CD14-positive monocyte (primary cell): Measurements from ENCODE around the gene PEX10. TPM values are rescaled to one million over a fixed set of nuclear protein-coding genes. Genes with fewer than 3 reads are reported as not detected.
"Not testable (repeated sequence)": the region's sequence is repeated elsewhere in the genome, so short reads cannot be mapped to it uniquely, and the experiment has no call there.

Experiments
- DNase-seq, 3 donors: peaks; one replicate each; pipeline ENCODE4 v3.0.0-alpha.2; 2011 to 2022
- H2AFZ ChIP-seq: 2 replicates; pipeline ENCODE4 v1.6.0; 2012; ENCODE audit warnings: mild to moderate bottlenecking, low read depth, low read length, inconsistent platforms; ENCODE audit not compliant: insufficient read depth, poor library complexity, severe bottlenecking
- H3K27ac ChIP-seq, 2 donors: 1 replicate in 1 of 2; 2 replicates in 1 of 2; pipeline ENCODE4 v1.5.1; 2012 to 2013; ENCODE audit warnings: low read length in 2 of 2, control low read depth in 1 of 2, inconsistent platforms in 1 of 2, low read depth in 1 of 2, mild to moderate bottlenecking in 1 of 2
- H3K27me3 ChIP-seq, 2 donors: one replicate each; pipeline versions ENCODE4 v1.6.0 to v1.6.1; 2011 to 2013; ENCODE audit warnings: low read length in 2 of 2; ENCODE audit not compliant: control insufficient read depth in 2 of 2, insufficient read depth in 2 of 2
- H3K36me3 ChIP-seq, 2 donors: replicated peaks in 1 of 2; 1 replicate in 1 of 2; 2 replicates in 1 of 2; pipeline versions ENCODE4 v1.5.1 to v1.6.1; 2012 to 2013; ENCODE audit warnings: low read length in 2 of 2, control low read depth in 1 of 2, inconsistent platforms in 1 of 2, mild to moderate bottlenecking in 1 of 2; ENCODE audit not compliant: insufficient read depth in 2 of 2, control insufficient read depth in 1 of 2
- H3K4me1 ChIP-seq, 2 donors: 1 replicate in 1 of 2; 2 replicates in 1 of 2; pipeline versions ENCODE4 v1.5.1 to v1.6.1; 2012 to 2013; ENCODE audit warnings: low read length in 2 of 2, control low read depth in 1 of 2, inconsistent platforms in 1 of 2, mild to moderate bottlenecking in 1 of 2, moderate library complexity in 1 of 2; ENCODE audit not compliant: insufficient read depth in 2 of 2, control insufficient read depth in 1 of 2
- H3K4me2 ChIP-seq: replicated peaks from 2 replicates; pipeline ENCODE3; 2012; ENCODE audit warnings: low read length, moderate library complexity, mild to moderate bottlenecking; ENCODE audit not compliant: poor library complexity, severe bottlenecking; ENCODE audit errors: extremely low read depth
- H3K4me3 ChIP-seq, 3 experiments: fragments of 200-600 bp in 1 of 3; sonication (generic) in 1 of 3; replicated peaks in 1 of 3; 1 replicate in 2 of 3; 2 replicates in 1 of 3; pipeline ENCODE4 v1.5.1; 2011 to 2013; ENCODE audit warnings: low read length in 3 of 3, mild to moderate bottlenecking in 3 of 3, control low read depth in 2 of 3, low read depth in 2 of 3, inconsistent platforms in 1 of 3, moderate library complexity in 1 of 3
- H3K79me2 ChIP-seq: 2 replicates; pipeline ENCODE4 v1.6.0; 2012; ENCODE audit warnings: mild to moderate bottlenecking, control low read depth, inconsistent platforms, low read length, moderate library complexity; ENCODE audit not compliant: insufficient read depth
- H3K9ac ChIP-seq: 2 replicates; pipeline ENCODE4 v1.6.0; 2017; ENCODE audit warnings: low read length, mild to moderate bottlenecking; ENCODE audit not compliant: insufficient read depth, poor library complexity, severe bottlenecking
- H3K9me3 ChIP-seq, 2 donors: replicated peaks in 1 of 2; 1 replicate in 1 of 2; 2 replicates in 1 of 2; pipeline versions ENCODE4 v1.5.1 to v1.6.1; 2012 to 2013; ENCODE audit warnings: low read length in 2 of 2, control low read depth in 1 of 2; ENCODE audit not compliant: control insufficient read depth in 1 of 2, insufficient read depth in 1 of 2
- H4K20me1 ChIP-seq: 2 replicates; pipeline ENCODE4 v1.6.0; 2012; ENCODE audit warnings: mild to moderate bottlenecking, low read length, control low read depth, moderate library complexity; ENCODE audit not compliant: insufficient read depth
- H3K27ac Mint-ChIP-seq, 7 donors: one replicate each; pipeline ENCODE4 v1.8.0; 2020; ENCODE audit warnings: mild to moderate bottlenecking in 7 of 7, mixed read lengths in 7 of 7, moderate library complexity in 6 of 7, inconsistent platforms in 2 of 7
- H3K27me3 Mint-ChIP-seq, 3 donors: one replicate each; pipeline ENCODE4 v1.8.0; 2021 to 2022; ENCODE audit warnings: low read depth in 3 of 3, mild to moderate bottlenecking in 3 of 3, mixed read lengths in 3 of 3, moderate library complexity in 3 of 3, inconsistent platforms in 1 of 3
- H3K36me3 Mint-ChIP-seq, 2 donors: one replicate each; pipeline ENCODE4 v1.8.0; 2020; ENCODE audit warnings: mixed read lengths in 2 of 2, inconsistent platforms in 1 of 2, mild to moderate bottlenecking in 1 of 2
- H3K4me1 Mint-ChIP-seq: one replicate; pipeline ENCODE4 v1.8.0; 2020; ENCODE audit warnings: mild to moderate bottlenecking, mixed read lengths
- H3K4me3 Mint-ChIP-seq, 2 donors: one replicate each; pipeline ENCODE4 v1.8.0; 2020; ENCODE audit warnings: mild to moderate bottlenecking in 2 of 2, mixed read lengths in 2 of 2, moderate library complexity in 1 of 2
- H3K9me3 Mint-ChIP-seq, 7 donors: one replicate each; pipeline ENCODE4 v1.8.0; 2020 to 2022; ENCODE audit warnings: mixed read lengths in 7 of 7, mild to moderate bottlenecking in 6 of 7, moderate library complexity in 6 of 7, inconsistent platforms in 2 of 7
- CTCF ChIP-seq: fragments of 200-600 bp; IDR thresholded peaks from one replicate; pipeline ENCODE4 v1.8.0; 2022; ENCODE audit warnings: antibody characterized with exemption, mild to moderate bottlenecking
- WGBS: methylation state at CpG from one replicate; pipeline ENCODE4 v1.1.5; 2013; ENCODE audit warnings: missing lambda C conversion rate; ENCODE audit not compliant: insufficient coverage; 5-methylcytosine and 5-hydroxymethylcytosine counted together
- intact Hi-C, 2 donors: fragments of 100-400 bp; cut with micrococcal nuclease; formaldehyde crosslinking; loops; one replicate each; pipeline versions ENCODE4 v1.15.0 to v1.15.1; 2023
- polyA plus RNA-seq, 3 donors: library from polyadenylated mRNA; depleted of rRNA in 1 of 3; unstranded in 2 of 3; stranded (reverse) in 1 of 3; fragments of 300-500 nt in 2 of 3; fragments of >200 nt in 1 of 3; fragmentation: Illumina TruSeq in 2 of 3; gene quantifications; 1 replicate in 2 of 3; 2 replicates in 1 of 3; pipeline ENCODE4 v1.2.3, GENCODE V29; 2012 to 2021

Gene PEX10
- polyA plus RNA-seq, 3 donors: 7.0 to 10.5 (median 8.2) TPM

GRCh38 chr1:2442661-2443060 lies 30.3 kb upstream of the PEX10 start:
- WGBS: 93% methylated on average over 4 of the region's 6 CpGs
- Histone ChIP-seq H2AFZ (no peak overlapping the region), H3K4me2 (no peak overlapping the region), H3K27me3 (peaks cover 0 to 24% of the 10 kb centered on the region in 2 donors), H3K4me3 (no peak overlapping the region), H3K9me3 (no peaks in the 10 kb centered on the region), H3K27ac (no peak overlapping the region), H3K9ac (no peak overlapping the region), H4K20me1 (no peaks in the 10 kb centered on the region), H3K4me1 (no peaks in the 10 kb centered on the region), H3K79me2 (no peaks in the 10 kb centered on the region), H3K36me3 (no peaks in the 10 kb centered on the region)
- Mint-ChIP-seq H3K36me3 (no peaks in the 10 kb centered on the region), H3K27ac (no peak overlapping the region), H3K4me3 (peak overlapping the region in 1 of 2 donors; percentile 35), H3K4me1 (no peaks in the 10 kb centered on the region), H3K27me3 (peaks cover 19 to 43% (median 35%) of the 10 kb centered on the region in 3 donors), H3K9me3 (peaks cover 0 to 3% (median 0%) of the 10 kb centered on the region in 7 donors)
- TF ChIP-seq CTCF: no peak
- intact Hi-C loops: no loop called here
- no peak for DNase-seq

- Histone ChIP-seq H3K27me3 (peaks cover 0 to 24% of the 10 kb centered on the region in 2 donors), H4K20me1 (no peaks in the 10 kb centered on the region), H3K4me3 (no peak overlapping the region), H2AFZ (no peak overlapping the region), H3K27ac (no peak overlapping the region), H3K9me3 (no peaks in the 10 kb centered on the region), H3K79me2 (no peaks in the 10 kb centered on the region), H3K4me1 (no peaks in the 10 kb centered on the region), H3K9ac (no peak overlapping the region), H3K4me2 (no peak overlapping the region), H3K36me3 (no peaks in the 10 kb centered on the region)
- no peaks in the 10 kb centered on the region for H3K36me3 Mint-ChIP-seq
- peaks cover 0 to 3% (median 0%) of the 10 kb centered on the region in 7 donors for H3K9me3 Mint-ChIP-seq
- 90% methylated on average over 10 of the region's 13 CpGs for WGBS
- peaks cover 15 to 40% (median 33%) of the 10 kb centered on the region in 3 donors for H3K27me3 Mint-ChIP-seq
- intact Hi-C loops: no loop called here
- H3K4me3 Mint-ChIP-seq: no peak overlapping the region
- DNase-seq: no peak
- H3K4me1 Mint-ChIP-seq: no peaks in the 10 kb centered on the region
- H3K27ac Mint-ChIP-seq: no peak overlapping the region
- no peak for TF ChIP-seq CTCF
Measured at GRCh38 chr1:2441746-2442145, 29.4 kb upstream of the PEX10 start.

- 98% methylated on average over 17 of the region's 23 CpGs for WGBS
- H4K20me1 ChIP-seq, H3K4me2 ChIP-seq, H3K4me3 ChIP-seq, H3K27ac Mint-ChIP-seq, H3K9ac ChIP-seq, H3K4me3 Mint-ChIP-seq, H2AFZ ChIP-seq, H3K79me2 ChIP-seq, H3K9me3 Mint-ChIP-seq, H3K36me3 Mint-ChIP-seq, H3K27ac ChIP-seq, H3K4me1 Mint-ChIP-seq, DNase-seq, H3K36me3 ChIP-seq, H3K9me3 ChIP-seq, H3K4me1 ChIP-seq, intact Hi-C loops: not testable (repeated sequence)
- H3K27me3 Mint-ChIP-seq: peaks cover 15 to 38% (median 31%) of the 10 kb centered on the region in 3 donors
- peaks cover 0 to 24% of the 10 kb centered on the region in 2 donors for H3K27me3 ChIP-seq
Measured at GRCh38 chr1:2440346-2440745, 28.0 kb upstream of the PEX10 start.
